Activated CD4-positive, alpha-beta T cell treated with anti-CD3 and anti-CD28 coated beads, Interleukin-2, amount 50 U/mL, for 16 hours (primary cell): ENCODE results near the gene NEB.
"Not testable (repeated sequence)": the region's sequence is repeated elsewhere in the genome, so short reads cannot be mapped to it uniquely, and the experiment has no call there.

Experiments
- DNase-seq: peaks from one replicate; pipeline ENCODE4 v3.0.0-alpha.2; 2020

Gene NEB

GRCh38 chr2:151607459-151608424 is 126.5 kb downstream of the NEB start:
- not testable (repeated sequence) for DNase-seq

GRCh38 chr2:151603530-151603929 is 130.7 kb downstream of the NEB start:
- not testable (repeated sequence) for DNase-seq

- not testable (repeated sequence) for DNase-seq
These were observed 131.9 kb downstream of the NEB start for GRCh38 chr2:151602402-151602801.

- DNase-seq: not testable (repeated sequence)
These were observed 132.5 kb downstream of the NEB start for GRCh38 chr2:151601803-151602202.

- not testable (repeated sequence) for DNase-seq
These were observed 137.2 kb downstream of the NEB start for GRCh38 chr2:151596903-151597608.

GRCh38 chr2:151591908-151592255 is 142.4 kb downstream of the NEB start:
- DNase-seq: not testable (repeated sequence)

GRCh38 chr2:151591250-151591907 is 142.9 kb downstream of the NEB start:
- DNase-seq: not testable (repeated sequence)

- DNase-seq: not testable (repeated sequence)
These were observed 153.0 kb downstream of the NEB start for GRCh38 chr2:151581300-151581699.

- DNase-seq: not testable (repeated sequence)
These were observed 153.6 kb downstream of the NEB start for GRCh38 chr2:151580697-151581096.

- DNase-seq: no peak
These were observed 157.2 kb downstream of the NEB start for GRCh38 chr2:151577116-151577515.

- no peak for DNase-seq
These were observed 158.2 kb downstream of the NEB start for GRCh38 chr2:151576080-151576479.

GRCh38 chr2:151575338-151575737 is 158.9 kb downstream of the NEB start:
- no peak for DNase-seq

GRCh38 chr2:151570191-151570590 is 164.1 kb downstream of the NEB start:
- no peak for DNase-seq

GRCh38 chr2:151569167-151569566 is 165.1 kb downstream of the NEB start:
- DNase-seq: no peak

GRCh38 chr2:151568501-151568900 is 165.8 kb downstream of the NEB start:
- no peak for DNase-seq

GRCh38 chr2:151567006-151567405 is 167.3 kb downstream of the NEB start:
- no peak for DNase-seq

- no peak for DNase-seq
These were observed 171.9 kb downstream of the NEB start for GRCh38 chr2:151562398-151562797.

- no peak for DNase-seq
These were observed 174.0 kb downstream of the NEB start for GRCh38 chr2:151560289-151560688.

- not testable (repeated sequence) for DNase-seq
These were observed 174.8 kb downstream of the NEB start for GRCh38 chr2:151559431-151559830.

- not testable (repeated sequence) for DNase-seq
These were observed 176.4 kb downstream of the NEB start for GRCh38 chr2:151557883-151558282.

- DNase-seq: no peak
These were observed 178.2 kb downstream of the NEB start for GRCh38 chr2:151556121-151556520.

GRCh38 chr2:151552287-151552686 is 182.0 kb downstream of the NEB start:
- no peak for DNase-seq

- DNase-seq: no peak
These were observed 182.7 kb downstream of the NEB start for GRCh38 chr2:151551556-151551955.
